Spleen (tissue), 7 donors: ENCODE results near the gene CERS1.
A peak's percentile ranks its signal among the peaks of the same experiment; 100 is the strongest.

ENCODE experiments used
- CTCF ChIP-seq, 11 experiments: fragments of 200-600 bp in 7 of 11; fragments of 450-650 bp in 4 of 11; sonication (generic) in 4 of 11; IDR thresholded peaks in 8 of 11; conservative IDR thresholded peaks in 3 of 11; 1 replicate in 7 of 11; 2 replicates in 4 of 11; pipeline versions ENCODE4 v1.4.0 to v1.8.0; 2016 to 2021; ENCODE audit warnings: antibody characterized with exemption in 11 of 11, inconsistent platforms in 4 of 11, mild to moderate bottlenecking in 1 of 11
- POLR2A ChIP-seq, 3 donors: fragments of 450-650 bp; IDR thresholded peaks; one replicate each; pipeline ENCODE4 v1.5.1; 2017; ENCODE audit warnings: antibody characterized with exemption in 3 of 3, mild to moderate bottlenecking in 1 of 3
- POLR2AphosphoS5 ChIP-seq, 3 donors: sonication (generic); formaldehyde crosslinking; IDR thresholded peaks; one replicate each; pipeline ENCODE4 v1.5.1; 2017; ENCODE audit warnings: antibody characterized with exemption in 3 of 3
- donor health status: DM: no; HTN: no; CAD: no; lungs with moderate emphysema.
- donor health status: DM: no; HTN: no; CAD: no.
- donor health status: DM: no; HTN: no; CAD: no.

GRCh38 chr19:18851673-18852325 is 44.2 kb downstream of the CERS1 start:
- TF ChIP-seq CTCF (IDR thresholded peaks at IDR 0.05 in 8 of 11, conservative IDR thresholded peaks at IDR 0.05 in 3 of 11), result no peak
- TF ChIP-seq POLR2A (IDR thresholded peaks at IDR 0.05), result no peak
- TF ChIP-seq POLR2AphosphoS5 (IDR thresholded peaks at IDR 0.05), result peak in 1 of 3 donors; percentile 43
